SK-N-SH treated with all-trans-retinoic acid at 6 μM for 48 hours (cell line): Measurements from ENCODE around the gene STT3B.

Experiments
- ATAC-seq: fragments of 200-7000 bp; cut with Tn5 transposase; 3 replicates; pipeline ENCODE4 v1.9.1; 2020; ENCODE audit warnings: mild to moderate bottlenecking, moderate library complexity
- ARNTL ChIP-seq: fragments of 450-650 bp; formaldehyde crosslinking; IDR thresholded peaks from 2 replicates; pipeline ENCODE4 v1.5.0; 2020; ENCODE audit warnings: low read depth, mild to moderate bottlenecking, moderate library complexity, borderline replicate concordance
- BACH2 ChIP-seq: fragments of 250-450 bp; sonication (Bioruptor Pico); IDR thresholded peaks from 2 replicates; pipeline ENCODE4 v1.9.0; 2021; ENCODE audit warnings: mild to moderate bottlenecking, borderline replicate concordance
- CSDC2 ChIP-seq: fragments of 250-450 bp; sonication (Bioruptor Pico); IDR thresholded peaks from 2 replicates; pipeline ENCODE4 v1.5.0; 2020; ENCODE audit warnings: mild to moderate bottlenecking, moderate library complexity
- ESRRG ChIP-seq: fragments of 250-450 bp; sonication (Bioruptor Pico); IDR thresholded peaks from 2 replicates; pipeline ENCODE4 v1.6.1; 2021; ENCODE audit warnings: mild to moderate bottlenecking
- GLIS3 ChIP-seq: fragments of 250-450 bp; sonication (Bioruptor Pico); IDR thresholded peaks from 2 replicates; pipeline ENCODE4 v1.5.0; 2020; ENCODE audit warnings: mild to moderate bottlenecking, moderate library complexity
- ISL1 ChIP-seq: fragments of 250-450 bp; sonication (Bioruptor Pico); IDR thresholded peaks from 2 replicates; pipeline ENCODE4 v2.1.2; 2022; ENCODE audit warnings: mild to moderate bottlenecking, moderate library complexity
- PPARA ChIP-seq: fragments of 250-450 bp; sonication (Bioruptor Pico); IDR thresholded peaks from 2 replicates; pipeline ENCODE4 v1.5.0; 2020; ENCODE audit warnings: mild to moderate bottlenecking, borderline replicate concordance
- RARB ChIP-seq: fragments of 250-450 bp; sonication (Bioruptor Pico); IDR thresholded peaks from 2 replicates; pipeline ENCODE4 v1.8.0; 2021; ENCODE audit warnings: mild to moderate bottlenecking, moderate library complexity
- SNAI2 ChIP-seq: fragments of 250-450 bp; sonication (Bioruptor Pico); IDR thresholded peaks from 2 replicates; pipeline ENCODE4 v1.5.0; 2020; ENCODE audit warnings: mild to moderate bottlenecking, moderate library complexity
- TCF4 ChIP-seq: fragments of 250-450 bp; sonication (Bioruptor Pico); IDR thresholded peaks from 2 replicates; pipeline ENCODE4 v1.8.0; 2021; ENCODE audit warnings: mild to moderate bottlenecking, moderate library complexity, borderline replicate concordance
- TOX ChIP-seq: fragments of 250-450 bp; sonication (Bioruptor Pico); IDR thresholded peaks from 2 replicates; pipeline ENCODE4 v1.8.0; 2021; ENCODE audit warnings: mild to moderate bottlenecking, moderate library complexity, borderline replicate concordance
- ZC3H10 ChIP-seq: fragments of 250-450 bp; sonication (Bioruptor Pico); IDR thresholded peaks from 2 replicates; pipeline ENCODE4 v1.5.1; 2021; ENCODE audit warnings: mild to moderate bottlenecking, moderate library complexity
- ZFP3 ChIP-seq: fragments of 250-450 bp; sonication (Bioruptor Pico); IDR thresholded peaks from 2 replicates; pipeline ENCODE4 v1.5.0; 2020; ENCODE audit warnings: mild to moderate bottlenecking, moderate library complexity
- ZFP30 ChIP-seq: fragments of 450-650 bp; formaldehyde crosslinking; IDR thresholded peaks from 2 replicates; pipeline ENCODE4 v1.5.0; 2022; ENCODE audit warnings: mild to moderate bottlenecking, moderate library complexity
- ZNF565 ChIP-seq: fragments of 450-650 bp; formaldehyde crosslinking; conservative IDR thresholded peaks from 2 replicates; pipeline ENCODE4 v1.5.0; 2020; ENCODE audit warnings: low read depth, mild to moderate bottlenecking, moderate library complexity
- ZNF70 ChIP-seq: fragments of 450-650 bp; formaldehyde crosslinking; IDR thresholded peaks from 2 replicates; pipeline ENCODE4 v1.5.0; 2020; ENCODE audit warnings: mild to moderate bottlenecking, moderate library complexity
- ZNF8 ChIP-seq: fragments of 450-650 bp; formaldehyde crosslinking; IDR thresholded peaks from 2 replicates; pipeline ENCODE4 v1.5.0; 2020; ENCODE audit warnings: mild to moderate bottlenecking, moderate library complexity
- TF ChIP-seq, protein P1 (sequence below): fragments of 250-450 bp; sonication (Bioruptor Pico); IDR thresholded peaks from 2 replicates; pipeline ENCODE4 v1.5.0; 2020; ENCODE audit warnings: mild to moderate bottlenecking, moderate library complexity
- TF ChIP-seq, protein P2 (sequence below): fragments of 250-450 bp; sonication (Bioruptor Pico); IDR thresholded peaks from 2 replicates; pipeline ENCODE4 v1.8.0; 2020; ENCODE audit warnings: mild to moderate bottlenecking, moderate library complexity, borderline replicate concordance
- TF ChIP-seq, protein P3 (sequence below): fragments of 250-450 bp; sonication (Bioruptor Pico); IDR thresholded peaks from 2 replicates; pipeline ENCODE4 v1.5.1; 2020; ENCODE audit warnings: low read depth, mild to moderate bottlenecking, moderate library complexity

The STT3B gene

DNA sequence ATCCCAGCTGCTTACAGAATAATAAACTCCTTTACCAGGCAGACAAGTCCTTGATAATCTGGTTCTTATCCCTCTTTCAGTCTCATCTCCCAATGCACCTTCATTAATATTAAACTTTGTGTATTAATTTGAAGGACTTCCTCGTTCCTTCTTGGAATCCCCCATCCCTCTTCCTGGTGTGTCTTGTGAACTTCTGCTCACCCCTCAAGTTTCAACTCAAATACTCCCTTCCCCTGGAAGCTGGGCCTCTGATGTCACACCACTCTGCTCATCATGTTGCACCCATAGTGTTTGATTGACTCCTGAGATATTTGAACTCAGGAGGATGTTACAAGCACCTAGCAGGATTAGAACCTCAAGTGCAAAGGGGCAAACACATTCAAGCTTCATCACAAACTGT, 3.3 kb upstream of the STT3B start:
- no peak for TF ChIP-seq PPARA (CRISPR knock-in tag)

DNA sequence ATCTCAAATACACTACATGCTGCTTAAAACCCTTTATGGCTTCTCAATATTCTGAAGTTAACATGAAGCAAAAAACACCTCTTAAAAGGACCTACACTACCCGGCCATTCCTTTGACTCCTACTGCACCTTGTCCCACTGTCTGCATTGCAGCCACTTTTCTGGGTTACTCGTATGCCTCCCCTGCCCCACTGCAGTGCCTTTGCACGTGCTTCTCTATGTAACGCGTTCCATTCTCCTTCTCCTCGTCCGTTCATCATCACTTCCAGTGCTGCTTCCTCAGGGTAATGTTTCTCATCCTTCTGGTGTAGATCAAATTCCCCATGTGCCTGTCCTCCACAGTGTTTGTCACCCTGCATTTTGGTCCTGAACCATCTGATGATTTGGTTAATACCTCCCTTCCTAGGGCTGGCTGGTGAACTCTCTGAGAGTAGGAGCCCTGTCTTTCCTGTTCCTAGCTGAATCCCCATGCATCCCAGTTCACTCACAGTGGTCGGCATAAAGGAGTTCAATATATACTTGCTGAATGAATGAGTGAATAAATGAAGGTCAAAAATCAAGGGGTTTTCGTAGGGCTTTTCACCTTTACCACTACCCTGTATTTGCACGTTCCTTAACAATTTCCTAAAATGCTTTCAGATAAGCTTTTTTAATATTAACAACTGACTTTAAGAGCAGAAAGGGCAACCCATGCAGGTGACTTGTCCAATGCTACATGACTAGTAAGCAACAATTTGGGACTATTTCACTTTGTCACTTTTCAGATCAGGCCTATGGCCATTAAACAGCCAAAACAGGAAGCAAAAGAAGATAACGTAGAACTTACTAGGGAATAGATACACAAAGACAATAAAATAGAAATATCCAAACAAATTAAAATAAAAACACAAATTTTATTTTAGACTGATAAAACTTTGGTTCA, 2.4 kb upstream of the STT3B start:
- no peak for ATAC-seq
- TF ChIP-seq TCF4, result no peak
- TF ChIP-seq ESRRG (CRISPR knock-in tag), result no peak
- TF ChIP-seq ZNF8 (CRISPR knock-in tag), result no peak
- TF ChIP-seq SNAI2, result no peak
- no peak for TF ChIP-seq ARNTL
- no peak for TF ChIP-seq CSDC2 (CRISPR knock-in tag)
- no peak for TF ChIP-seq GLIS3
- no peak for TF ChIP-seq ZNF70 (CRISPR knock-in tag)
- TF ChIP-seq BACH2, result no peak
- TF ChIP-seq RARB (CRISPR knock-in tag), result no peak
- TF ChIP-seq, protein P1, sequence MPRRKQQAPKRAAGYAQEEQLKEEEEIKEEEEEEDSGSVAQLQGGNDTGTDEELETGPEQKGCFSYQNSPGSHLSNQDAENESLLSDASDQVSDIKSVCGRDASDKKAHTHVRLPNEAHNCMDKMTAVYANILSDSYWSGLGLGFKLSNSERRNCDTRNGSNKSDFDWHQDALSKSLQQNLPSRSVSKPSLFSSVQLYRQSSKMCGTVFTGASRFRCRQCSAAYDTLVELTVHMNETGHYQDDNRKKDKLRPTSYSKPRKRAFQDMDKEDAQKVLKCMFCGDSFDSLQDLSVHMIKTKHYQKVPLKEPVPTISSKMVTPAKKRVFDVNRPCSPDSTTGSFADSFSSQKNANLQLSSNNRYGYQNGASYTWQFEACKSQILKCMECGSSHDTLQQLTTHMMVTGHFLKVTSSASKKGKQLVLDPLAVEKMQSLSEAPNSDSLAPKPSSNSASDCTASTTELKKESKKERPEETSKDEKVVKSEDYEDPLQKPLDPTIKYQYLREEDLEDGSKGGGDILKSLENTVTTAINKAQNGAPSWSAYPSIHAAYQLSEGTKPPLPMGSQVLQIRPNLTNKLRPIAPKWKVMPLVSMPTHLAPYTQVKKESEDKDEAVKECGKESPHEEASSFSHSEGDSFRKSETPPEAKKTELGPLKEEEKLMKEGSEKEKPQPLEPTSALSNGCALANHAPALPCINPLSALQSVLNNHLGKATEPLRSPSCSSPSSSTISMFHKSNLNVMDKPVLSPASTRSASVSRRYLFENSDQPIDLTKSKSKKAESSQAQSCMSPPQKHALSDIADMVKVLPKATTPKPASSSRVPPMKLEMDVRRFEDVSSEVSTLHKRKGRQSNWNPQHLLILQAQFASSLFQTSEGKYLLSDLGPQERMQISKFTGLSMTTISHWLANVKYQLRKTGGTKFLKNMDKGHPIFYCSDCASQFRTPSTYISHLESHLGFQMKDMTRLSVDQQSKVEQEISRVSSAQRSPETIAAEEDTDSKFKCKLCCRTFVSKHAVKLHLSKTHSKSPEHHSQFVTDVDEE (CRISPR knock-in tag), result no peak
- no peak for TF ChIP-seq ZC3H10 (CRISPR knock-in tag)
- TF ChIP-seq, protein P2, sequence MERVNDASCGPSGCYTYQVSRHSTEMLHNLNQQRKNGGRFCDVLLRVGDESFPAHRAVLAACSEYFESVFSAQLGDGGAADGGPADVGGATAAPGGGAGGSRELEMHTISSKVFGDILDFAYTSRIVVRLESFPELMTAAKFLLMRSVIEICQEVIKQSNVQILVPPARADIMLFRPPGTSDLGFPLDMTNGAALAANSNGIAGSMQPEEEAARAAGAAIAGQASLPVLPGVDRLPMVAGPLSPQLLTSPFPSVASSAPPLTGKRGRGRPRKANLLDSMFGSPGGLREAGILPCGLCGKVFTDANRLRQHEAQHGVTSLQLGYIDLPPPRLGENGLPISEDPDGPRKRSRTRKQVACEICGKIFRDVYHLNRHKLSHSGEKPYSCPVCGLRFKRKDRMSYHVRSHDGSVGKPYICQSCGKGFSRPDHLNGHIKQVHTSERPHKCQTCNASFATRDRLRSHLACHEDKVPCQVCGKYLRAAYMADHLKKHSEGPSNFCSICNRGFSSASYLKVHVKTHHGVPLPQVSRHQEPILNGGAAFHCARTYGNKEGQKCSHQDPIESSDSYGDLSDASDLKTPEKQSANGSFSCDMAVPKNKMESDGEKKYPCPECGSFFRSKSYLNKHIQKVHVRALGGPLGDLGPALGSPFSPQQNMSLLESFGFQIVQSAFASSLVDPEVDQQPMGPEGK (CRISPR knock-in tag), result no peak
- TF ChIP-seq TOX (CRISPR knock-in tag), result no peak
- no peak for TF ChIP-seq PPARA (CRISPR knock-in tag)
- TF ChIP-seq ISL1, result no peak
- TF ChIP-seq, all 23 proteins: peak for 0

More for the DNA sequence above, 3.3 kb upstream of the STT3B start:
- ATAC-seq, result no peak

DNA sequence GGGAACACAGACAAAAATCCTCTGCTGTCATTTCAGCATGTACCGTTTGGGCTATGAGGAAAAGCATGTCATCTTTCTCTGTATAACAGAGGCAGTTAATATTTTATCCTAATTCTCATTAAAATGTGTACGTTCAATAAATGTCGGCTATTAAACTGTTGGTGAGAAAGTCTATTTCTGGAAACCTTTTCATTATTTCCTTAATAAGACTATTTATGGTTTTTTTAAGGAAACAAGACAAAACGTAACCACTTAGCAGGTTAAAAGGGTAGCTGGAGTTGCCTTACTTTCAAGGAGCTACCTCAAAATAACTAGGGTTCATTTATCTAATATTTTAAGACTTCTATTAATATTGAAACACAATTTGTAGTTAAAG, 1.8 kb upstream of the STT3B start:
- no peak for ATAC-seq
- TF ChIP-seq ZNF8 (CRISPR knock-in tag) (no peak), ZNF70 (CRISPR knock-in tag) (no peak), ZNF565 (CRISPR knock-in tag) (no peak), ISL1 (no peak), ZFP30 (CRISPR knock-in tag) (no peak), ESRRG (CRISPR knock-in tag) (no peak)
- TF ChIP-seq, protein P3, sequence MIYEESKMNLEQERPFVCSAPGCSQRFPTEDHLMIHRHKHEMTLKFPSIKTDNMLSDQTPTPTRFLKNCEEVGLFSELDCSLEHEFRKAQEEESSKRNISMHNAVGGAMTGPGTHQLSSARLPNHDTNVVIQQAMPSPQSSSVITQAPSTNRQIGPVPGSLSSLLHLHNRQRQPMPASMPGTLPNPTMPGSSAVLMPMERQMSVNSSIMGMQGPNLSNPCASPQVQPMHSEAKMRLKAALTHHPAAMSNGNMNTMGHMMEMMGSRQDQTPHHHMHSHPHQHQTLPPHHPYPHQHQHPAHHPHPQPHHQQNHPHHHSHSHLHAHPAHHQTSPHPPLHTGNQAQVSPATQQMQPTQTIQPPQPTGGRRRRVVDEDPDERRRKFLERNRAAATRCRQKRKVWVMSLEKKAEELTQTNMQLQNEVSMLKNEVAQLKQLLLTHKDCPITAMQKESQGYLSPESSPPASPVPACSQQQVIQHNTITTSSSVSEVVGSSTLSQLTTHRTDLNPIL (CRISPR knock-in tag), result no peak
- TF ChIP-seq, all 23 proteins: peak for 0

DNA sequence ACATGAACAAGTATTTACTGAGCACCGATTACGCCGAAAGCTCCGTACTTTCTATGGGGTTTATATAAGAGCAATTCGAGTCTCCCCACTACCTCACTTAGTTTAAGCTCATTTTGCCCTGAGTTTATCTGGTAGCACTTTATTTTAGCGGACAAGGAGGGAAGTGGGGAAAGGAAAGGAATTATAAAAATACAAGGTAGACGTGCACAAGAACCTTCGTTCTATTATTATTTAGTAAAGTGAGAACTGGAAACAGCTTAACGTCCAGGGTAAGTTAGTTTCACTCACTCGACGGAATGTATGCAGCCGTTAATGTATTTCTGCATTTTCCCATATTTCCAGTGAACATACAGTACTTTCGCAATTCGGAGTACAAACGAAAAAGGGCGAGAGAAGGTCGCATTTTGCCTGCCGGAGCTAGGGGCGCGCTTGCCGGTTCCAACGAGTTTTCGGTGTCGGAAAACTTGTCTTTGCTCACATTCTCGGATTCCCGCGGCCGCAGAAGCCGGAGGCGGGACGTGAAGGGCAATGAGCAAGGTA, 1.2 kb upstream of the STT3B start:
- TF ChIP-seq, protein P1 (CRISPR knock-in tag), result no peak
- no peak for TF ChIP-seq SNAI2
- no peak for TF ChIP-seq ZC3H10 (CRISPR knock-in tag)
- TF ChIP-seq ZNF565 (CRISPR knock-in tag), result no peak
- TF ChIP-seq, protein P2 (CRISPR knock-in tag), result no peak
- no peak for TF ChIP-seq TOX (CRISPR knock-in tag)
- no peak for TF ChIP-seq CSDC2 (CRISPR knock-in tag)
- TF ChIP-seq ISL1, result no peak
- no peak for TF ChIP-seq ZFP3 (CRISPR knock-in tag)
- no peak for TF ChIP-seq ZNF70 (CRISPR knock-in tag)
- TF ChIP-seq GLIS3, result no peak
- TF ChIP-seq, all 23 proteins: peak for 0
- ATAC-seq, result no peak
